Measurements from ENCODE around the gene PIEZO2. TPM values are rescaled to one million over a fixed set of nuclear protein-coding genes. Genes with fewer than 3 reads are reported as not detected.

The PIEZO2 gene
- total RNA-seq, 1 experiment from 2014 or later: 10.7 TPM

DNA sequence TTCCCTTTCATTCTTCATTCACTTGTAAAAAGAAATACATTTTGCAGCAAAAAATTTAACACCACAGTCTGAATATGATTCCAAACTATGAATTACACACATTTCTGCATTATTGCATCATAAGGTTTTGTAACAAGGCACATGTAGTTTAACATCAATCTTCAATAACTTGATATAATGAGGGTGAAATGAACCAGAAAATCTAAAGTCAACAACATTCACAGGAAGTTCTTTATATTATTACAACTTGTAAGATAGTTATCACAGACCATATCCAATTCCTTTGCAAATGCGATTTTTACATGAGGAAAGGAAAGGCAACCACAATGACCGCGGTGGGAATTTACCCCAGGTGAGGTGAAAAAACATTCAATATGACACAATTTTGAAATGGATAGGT, 410.2 kb downstream of the PIEZO2 start:
- POLR2A ChIA-PET: no interaction called here
- ATAC-seq (no peak), DNase-seq (ENCODE audit: low spot score) (no peak)
- CTCF ChIA-PET: no interaction called here
- TF ChIP-seq GABPB1 (CRISPR knock-in tag; IDR thresholded peaks at IDR 0.05) (peak; percentile 48; the same call in 1 of the 2 replicates), ZNF232 (CRISPR knock-in tag; IDR thresholded peaks at IDR 0.05) (no peak), HMGA2 (CRISPR knock-in tag; IDR thresholded peaks at IDR 0.05) (no peak), NFE2L1 (CRISPR knock-in tag; IDR thresholded peaks at IDR 0.05) (no peak)
- TF ChIP-seq, protein P1, sequence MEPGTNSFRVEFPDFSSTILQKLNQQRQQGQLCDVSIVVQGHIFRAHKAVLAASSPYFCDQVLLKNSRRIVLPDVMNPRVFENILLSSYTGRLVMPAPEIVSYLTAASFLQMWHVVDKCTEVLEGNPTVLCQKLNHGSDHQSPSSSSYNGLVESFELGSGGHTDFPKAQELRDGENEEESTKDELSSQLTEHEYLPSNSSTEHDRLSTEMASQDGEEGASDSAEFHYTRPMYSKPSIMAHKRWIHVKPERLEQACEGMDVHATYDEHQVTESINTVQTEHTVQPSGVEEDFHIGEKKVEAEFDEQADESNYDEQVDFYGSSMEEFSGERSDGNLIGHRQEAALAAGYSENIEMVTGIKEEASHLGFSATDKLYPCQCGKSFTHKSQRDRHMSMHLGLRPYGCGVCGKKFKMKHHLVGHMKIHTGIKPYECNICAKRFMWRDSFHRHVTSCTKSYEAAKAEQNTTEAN (CRISPR knock-in tag; IDR thresholded peaks at IDR 0.05): no peak
- TF ChIP-seq, protein P2, sequence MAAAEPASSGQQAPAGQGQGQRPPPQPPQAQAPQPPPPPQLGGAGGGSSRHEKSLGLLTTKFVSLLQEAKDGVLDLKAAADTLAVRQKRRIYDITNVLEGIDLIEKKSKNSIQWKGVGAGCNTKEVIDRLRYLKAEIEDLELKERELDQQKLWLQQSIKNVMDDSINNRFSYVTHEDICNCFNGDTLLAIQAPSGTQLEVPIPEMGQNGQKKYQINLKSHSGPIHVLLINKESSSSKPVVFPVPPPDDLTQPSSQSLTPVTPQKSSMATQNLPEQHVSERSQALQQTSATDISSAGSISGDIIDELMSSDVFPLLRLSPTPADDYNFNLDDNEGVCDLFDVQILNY (CRISPR knock-in tag; IDR thresholded peaks at IDR 0.05): no peak
- TF ChIP-seq, protein P3, sequence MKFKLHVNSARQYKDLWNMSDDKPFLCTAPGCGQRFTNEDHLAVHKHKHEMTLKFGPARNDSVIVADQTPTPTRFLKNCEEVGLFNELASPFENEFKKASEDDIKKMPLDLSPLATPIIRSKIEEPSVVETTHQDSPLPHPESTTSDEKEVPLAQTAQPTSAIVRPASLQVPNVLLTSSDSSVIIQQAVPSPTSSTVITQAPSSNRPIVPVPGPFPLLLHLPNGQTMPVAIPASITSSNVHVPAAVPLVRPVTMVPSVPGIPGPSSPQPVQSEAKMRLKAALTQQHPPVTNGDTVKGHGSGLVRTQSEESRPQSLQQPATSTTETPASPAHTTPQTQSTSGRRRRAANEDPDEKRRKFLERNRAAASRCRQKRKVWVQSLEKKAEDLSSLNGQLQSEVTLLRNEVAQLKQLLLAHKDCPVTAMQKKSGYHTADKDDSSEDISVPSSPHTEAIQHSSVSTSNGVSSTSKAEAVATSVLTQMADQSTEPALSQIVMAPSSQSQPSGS (CRISPR knock-in tag; IDR thresholded peaks at IDR 0.05; ENCODE audit: borderline replicate concordance, low read depth): no peak
- H3K27ac Mint-ChIP-seq: no peak overlapping the region
- no peaks in the 10 kb centered on the region for H3K27me3 Mint-ChIP-seq (ENCODE audit: low read depth)
- H3K4me3 Mint-ChIP-seq: no peak overlapping the region
- H3K9me3 Mint-ChIP-seq: no peaks in the 10 kb centered on the region
- peaks cover 5% of the 10 kb centered on the region; the same call in 1 of the 2 replicates for H3K36me3 Mint-ChIP-seq
- no peaks in the 10 kb centered on the region for H3K4me1 Mint-ChIP-seq

DNA sequence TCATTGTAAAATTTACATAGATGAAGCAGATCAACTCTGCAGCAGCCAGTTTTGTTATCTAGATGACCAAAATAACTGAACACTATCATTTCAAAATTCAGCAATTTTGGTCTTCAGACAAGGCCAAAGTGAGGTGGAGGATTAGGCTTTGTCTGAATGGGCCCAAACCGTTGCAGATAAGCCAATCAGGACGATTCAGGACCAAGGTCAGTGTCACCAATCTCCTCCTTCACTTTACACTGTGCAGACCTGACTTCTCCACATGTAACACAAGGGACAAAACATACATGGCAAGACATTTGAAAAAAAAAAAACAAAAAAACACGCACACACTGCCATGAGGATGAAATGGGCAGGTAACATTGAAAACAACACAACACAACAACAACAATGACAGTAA, 412.4 kb downstream of the PIEZO2 start:
- Mint-ChIP-seq H3K4me1 (peaks cover 12% of the 10 kb centered on the region), H3K36me3 (peaks cover 2% of the 10 kb centered on the region), H3K27ac (no peak overlapping the region), H3K9me3 (no peaks in the 10 kb centered on the region), H3K27me3 (ENCODE audit: low read depth) (no peaks in the 10 kb centered on the region), H3K4me3 (no peak overlapping the region)
- TF ChIP-seq SOX15 (CRISPR knock-in tag; IDR thresholded peaks at IDR 0.05) (no peak), TEAD4 (CRISPR knock-in tag; IDR thresholded peaks at IDR 0.05) (no peak)
- TF ChIP-seq, protein P4, sequence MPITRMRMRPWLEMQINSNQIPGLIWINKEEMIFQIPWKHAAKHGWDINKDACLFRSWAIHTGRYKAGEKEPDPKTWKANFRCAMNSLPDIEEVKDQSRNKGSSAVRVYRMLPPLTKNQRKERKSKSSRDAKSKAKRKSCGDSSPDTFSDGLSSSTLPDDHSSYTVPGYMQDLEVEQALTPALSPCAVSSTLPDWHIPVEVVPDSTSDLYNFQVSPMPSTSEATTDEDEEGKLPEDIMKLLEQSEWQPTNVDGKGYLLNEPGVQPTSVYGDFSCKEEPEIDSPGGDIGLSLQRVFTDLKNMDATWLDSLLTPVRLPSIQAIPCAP (CRISPR knock-in tag; IDR thresholded peaks at IDR 0.05): no peak
- CTCF ChIA-PET: no interaction called here
- peak; percentile 73 for ATAC-seq
- no peak for DNase-seq (ENCODE audit: low spot score)
- POLR2A ChIA-PET: no interaction called here

DNA sequence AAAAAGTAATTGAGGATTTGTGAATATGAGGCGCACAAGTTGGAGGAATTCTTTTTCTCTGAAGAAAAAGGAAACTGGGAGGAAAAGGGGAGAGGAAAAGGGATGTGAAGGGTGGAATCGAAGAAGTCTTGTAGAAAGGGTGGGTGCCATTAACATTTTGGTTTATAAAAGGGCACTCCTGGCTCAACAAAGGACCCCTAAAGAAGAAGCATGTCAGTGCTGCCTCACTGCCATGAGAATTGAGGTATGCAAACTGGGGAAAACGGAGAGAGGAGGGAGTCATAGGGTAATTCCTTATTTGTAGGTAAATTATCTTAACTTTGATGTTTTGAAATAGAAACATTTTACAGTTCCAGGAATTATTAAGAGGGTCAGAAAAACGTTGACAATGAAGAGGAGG, 416.4 kb downstream of the PIEZO2 start:
- H3K36me3 Mint-ChIP-seq: peaks cover 6% of the 10 kb centered on the region
- peak; percentile 51; the same call in 1 of the 2 replicates for ATAC-seq
- H3K27ac Mint-ChIP-seq: peak overlapping the region; percentile 93
- POLR2A ChIA-PET: no interaction called here
- no peaks in the 10 kb centered on the region for H3K27me3 Mint-ChIP-seq (ENCODE audit: low read depth)
- H3K4me3 Mint-ChIP-seq: no peak overlapping the region
- CTCF ChIA-PET: no interaction called here
- no peaks in the 10 kb centered on the region for H3K9me3 Mint-ChIP-seq
- DNase-seq (ENCODE audit: low spot score): no peak
- no peak for TF ChIP-seq ZNF219 (CRISPR knock-in tag; IDR thresholded peaks at IDR 0.05; ENCODE audit: borderline replicate concordance)
- H3K4me1 Mint-ChIP-seq: peaks cover 17% of the 10 kb centered on the region

DNA sequence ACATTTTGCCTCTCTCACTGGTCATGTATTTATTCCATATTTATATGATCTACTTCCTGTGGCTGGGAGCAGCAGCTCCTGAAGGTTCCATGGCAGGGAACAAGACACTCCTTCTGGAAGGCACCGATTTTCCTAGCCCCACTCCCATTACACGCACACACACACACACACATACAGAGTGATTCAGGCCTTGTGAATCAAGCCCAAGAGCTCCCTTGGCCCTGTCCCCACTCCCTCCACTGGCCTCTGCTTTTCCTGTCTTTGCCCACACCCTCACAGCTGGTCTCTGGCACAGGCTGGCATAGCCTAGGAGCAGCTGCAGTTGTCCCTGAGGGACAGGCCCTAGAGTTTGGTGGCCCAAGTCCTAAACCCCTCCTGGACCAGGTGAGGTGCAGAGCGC, 421.9 kb downstream of the PIEZO2 start:
- Mint-ChIP-seq H3K4me1 (peaks cover 10% of the 10 kb centered on the region), H3K27ac (no peak overlapping the region), H3K9me3 (no peaks in the 10 kb centered on the region), H3K36me3 (peaks cover 4% of the 10 kb centered on the region; the same call in 1 of the 2 replicates), H3K27me3 (ENCODE audit: low read depth) (no peaks in the 10 kb centered on the region), H3K4me3 (no peak overlapping the region)
- TF ChIP-seq GRHL2 (CRISPR knock-in tag; IDR thresholded peaks at IDR 0.05; ENCODE audit: insufficient replicate concordance, severe bottlenecking): no peak
- TF ChIP-seq, protein P5, sequence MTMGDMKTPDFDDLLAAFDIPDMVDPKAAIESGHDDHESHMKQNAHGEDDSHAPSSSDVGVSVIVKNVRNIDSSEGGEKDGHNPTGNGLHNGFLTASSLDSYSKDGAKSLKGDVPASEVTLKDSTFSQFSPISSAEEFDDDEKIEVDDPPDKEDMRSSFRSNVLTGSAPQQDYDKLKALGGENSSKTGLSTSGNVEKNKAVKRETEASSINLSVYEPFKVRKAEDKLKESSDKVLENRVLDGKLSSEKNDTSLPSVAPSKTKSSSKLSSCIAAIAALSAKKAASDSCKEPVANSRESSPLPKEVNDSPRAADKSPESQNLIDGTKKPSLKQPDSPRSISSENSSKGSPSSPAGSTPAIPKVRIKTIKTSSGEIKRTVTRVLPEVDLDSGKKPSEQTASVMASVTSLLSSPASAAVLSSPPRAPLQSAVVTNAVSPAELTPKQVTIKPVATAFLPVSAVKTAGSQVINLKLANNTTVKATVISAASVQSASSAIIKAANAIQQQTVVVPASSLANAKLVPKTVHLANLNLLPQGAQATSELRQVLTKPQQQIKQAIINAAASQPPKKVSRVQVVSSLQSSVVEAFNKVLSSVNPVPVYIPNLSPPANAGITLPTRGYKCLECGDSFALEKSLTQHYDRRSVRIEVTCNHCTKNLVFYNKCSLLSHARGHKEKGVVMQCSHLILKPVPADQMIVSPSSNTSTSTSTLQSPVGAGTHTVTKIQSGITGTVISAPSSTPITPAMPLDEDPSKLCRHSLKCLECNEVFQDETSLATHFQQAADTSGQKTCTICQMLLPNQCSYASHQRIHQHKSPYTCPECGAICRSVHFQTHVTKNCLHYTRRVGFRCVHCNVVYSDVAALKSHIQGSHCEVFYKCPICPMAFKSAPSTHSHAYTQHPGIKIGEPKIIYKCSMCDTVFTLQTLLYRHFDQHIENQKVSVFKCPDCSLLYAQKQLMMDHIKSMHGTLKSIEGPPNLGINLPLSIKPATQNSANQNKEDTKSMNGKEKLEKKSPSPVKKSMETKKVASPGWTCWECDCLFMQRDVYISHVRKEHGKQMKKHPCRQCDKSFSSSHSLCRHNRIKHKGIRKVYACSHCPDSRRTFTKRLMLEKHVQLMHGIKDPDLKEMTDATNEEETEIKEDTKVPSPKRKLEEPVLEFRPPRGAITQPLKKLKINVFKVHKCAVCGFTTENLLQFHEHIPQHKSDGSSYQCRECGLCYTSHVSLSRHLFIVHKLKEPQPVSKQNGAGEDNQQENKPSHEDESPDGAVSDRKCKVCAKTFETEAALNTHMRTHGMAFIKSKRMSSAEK (CRISPR knock-in tag; IDR thresholded peaks at IDR 0.05; ENCODE audit: borderline replicate concordance): no peak
- TF ChIP-seq, protein P6, sequence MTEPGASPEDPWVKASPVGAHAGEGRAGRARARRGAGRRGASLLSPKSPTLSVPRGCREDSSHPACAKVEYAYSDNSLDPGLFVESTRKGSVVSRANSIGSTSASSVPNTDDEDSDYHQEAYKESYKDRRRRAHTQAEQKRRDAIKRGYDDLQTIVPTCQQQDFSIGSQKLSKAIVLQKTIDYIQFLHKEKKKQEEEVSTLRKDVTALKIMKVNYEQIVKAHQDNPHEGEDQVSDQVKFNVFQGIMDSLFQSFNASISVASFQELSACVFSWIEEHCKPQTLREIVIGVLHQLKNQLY (CRISPR knock-in tag; IDR thresholded peaks at IDR 0.05): no peak
- ChIA-PET CTCF (no interaction called here), POLR2A (no interaction called here)
- ATAC-seq (no peak), DNase-seq (ENCODE audit: low spot score) (no peak)
